ENCODE measurements around the gene SLC30A10. TPM values are rescaled to one million over a fixed set of nuclear protein-coding genes. Genes with fewer than 3 reads are reported as not detected.

The SLC30A10 gene
- total RNA-seq, 1 experiment from 2014 or later: 0.09 TPM

DNA sequence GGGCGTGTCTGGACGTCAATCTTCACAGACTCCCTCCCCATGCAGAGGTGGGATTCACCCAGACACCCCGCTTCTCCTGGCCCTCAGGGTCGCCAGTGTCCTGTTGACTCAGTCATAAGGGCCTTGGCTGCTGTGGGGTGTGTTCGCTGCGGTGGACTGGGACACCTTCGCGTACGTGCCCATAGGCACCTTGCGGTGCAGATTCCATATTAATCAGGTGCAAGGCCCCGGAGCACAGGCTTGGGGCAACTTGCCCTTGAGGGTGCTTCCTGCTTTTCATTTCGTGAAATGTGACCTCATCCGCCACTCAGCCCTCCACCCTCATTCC lies 398 bp upstream of the SLC30A10 start:
- no peak overlapping the region for H2BK5ac ChIP-seq (ENCODE audit: insufficient read length, low read length)
- H4K91ac ChIP-seq (ENCODE audit: insufficient read length, low read depth, low read length): no peak overlapping the region
- H3K9ac ChIP-seq (ENCODE audit: extremely low read depth, insufficient read length, low read length): no peak overlapping the region
- TF ChIP-seq, protein P1, sequence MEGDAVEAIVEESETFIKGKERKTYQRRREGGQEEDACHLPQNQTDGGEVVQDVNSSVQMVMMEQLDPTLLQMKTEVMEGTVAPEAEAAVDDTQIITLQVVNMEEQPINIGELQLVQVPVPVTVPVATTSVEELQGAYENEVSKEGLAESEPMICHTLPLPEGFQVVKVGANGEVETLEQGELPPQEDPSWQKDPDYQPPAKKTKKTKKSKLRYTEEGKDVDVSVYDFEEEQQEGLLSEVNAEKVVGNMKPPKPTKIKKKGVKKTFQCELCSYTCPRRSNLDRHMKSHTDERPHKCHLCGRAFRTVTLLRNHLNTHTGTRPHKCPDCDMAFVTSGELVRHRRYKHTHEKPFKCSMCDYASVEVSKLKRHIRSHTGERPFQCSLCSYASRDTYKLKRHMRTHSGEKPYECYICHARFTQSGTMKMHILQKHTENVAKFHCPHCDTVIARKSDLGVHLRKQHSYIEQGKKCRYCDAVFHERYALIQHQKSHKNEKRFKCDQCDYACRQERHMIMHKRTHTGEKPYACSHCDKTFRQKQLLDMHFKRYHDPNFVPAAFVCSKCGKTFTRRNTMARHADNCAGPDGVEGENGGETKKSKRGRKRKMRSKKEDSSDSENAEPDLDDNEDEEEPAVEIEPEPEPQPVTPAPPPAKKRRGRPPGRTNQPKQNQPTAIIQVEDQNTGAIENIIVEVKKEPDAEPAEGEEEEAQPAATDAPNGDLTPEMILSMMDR (conservative IDR thresholded peaks at IDR 0.05): no peak
- H2BK12ac ChIP-seq (ENCODE audit: insufficient read length, low read depth, low read length): no peak overlapping the region
- H2BK15ac ChIP-seq (ENCODE audit: low read depth, low read length): no peak overlapping the region
- H2AFZ ChIP-seq (ENCODE audit: low read length): no peak overlapping the region
- H2BK120ac ChIP-seq (ENCODE audit: low read depth, low read length, poor library complexity, severe bottlenecking): no peak overlapping the region
- H4K20me1 ChIP-seq (ENCODE audit: control insufficient read depth, insufficient read depth, insufficient read length): no peaks in the 10 kb centered on the region
- no peak overlapping the region for H3K27ac ChIP-seq (ENCODE audit: insufficient read length, low read depth, low read length)
- no peak overlapping the region for H3T11ph ChIP-seq (ENCODE audit: low read length)
- peaks cover 10% of the 10 kb centered on the region for H3K23me2 ChIP-seq (ENCODE audit: insufficient read length, low read depth, low read length, poor library complexity, severe bottlenecking)
- no peaks in the 10 kb centered on the region for H3K79me1 ChIP-seq (ENCODE audit: insufficient read depth, low read depth, low read length, poor library complexity, severe bottlenecking)
- H3K27me3 Mint-ChIP-seq (ENCODE audit: low read depth): peaks cover 43% of the 10 kb centered on the region
- H3K4ac ChIP-seq (ENCODE audit: low read depth, low read length): no peak overlapping the region
- no peak overlapping the region for H3K23ac ChIP-seq (ENCODE audit: insufficient read length, low read depth, low read length)
- DNase-seq: peak; percentile 49
- no CpG with 5 or more reads among the region's 13 CpGs for WGBS (ENCODE audit: extremely low coverage, insufficient read length, low lambda C conversion rate)
- H3K56ac ChIP-seq (ENCODE audit: insufficient read length, low read depth, low read length): no peak overlapping the region
- no peaks in the 10 kb centered on the region for H3K36me3 Mint-ChIP-seq (ENCODE audit: insufficient read depth in 1 of 3, low read depth in 3 of 3)
- no peaks in the 10 kb centered on the region for H3K9me3 ChIP-seq (ENCODE audit: control insufficient read depth, low read depth, low read length)
- peaks cover 13 to 20% of the 10 kb centered on the region in 2 experiments for H3K4me1 Mint-ChIP-seq
- no peaks in the 10 kb centered on the region for H3K79me2 ChIP-seq (ENCODE audit: insufficient read depth, low read length)
- H3K9me3 Mint-ChIP-seq: peaks cover 0 to 3% of the 10 kb centered on the region in 2 experiments; a peak in 3 of 5 replicates
- H3K27me3 ChIP-seq (ENCODE audit: insufficient read depth, low read length): peaks cover 13% of the 10 kb centered on the region; the same call in 1 of the 2 replicates
- H4K5ac ChIP-seq (ENCODE audit: insufficient read length, low read depth, low read length): no peak overlapping the region
- no peak overlapping the region for H3K18ac ChIP-seq (ENCODE audit: insufficient read length, low read depth, low read length)
- H3K14ac ChIP-seq (ENCODE audit: insufficient read depth, low read length): no peak overlapping the region
- H2AK5ac ChIP-seq (ENCODE audit: insufficient read length, low read length): no peak overlapping the region
- no peak overlapping the region for H3K27ac Mint-ChIP-seq
- H4K8ac ChIP-seq (replicated peaks; ENCODE audit: insufficient read length, low read depth, low read length): no peak overlapping the region
- H3K4me1 ChIP-seq (ENCODE audit: insufficient read depth, low read length): no peaks in the 10 kb centered on the region
- H3K4me3 Mint-ChIP-seq: peak overlapping the region; percentile 74 to 84
- H3K4me2 ChIP-seq (ENCODE audit: insufficient read depth, insufficient read length, low read length): peak overlapping the region; percentile 64
- H2BK20ac ChIP-seq (ENCODE audit: low read depth, low read length, poor library complexity, severe bottlenecking): no peak overlapping the region
